Skin epidermis (tissue), 12 donors: ENCODE measurements around the gene CEP70.
A peak's percentile ranks its signal among the peaks of the same experiment; 100 is the strongest.
"Not testable (repeated sequence)": the region's sequence is repeated elsewhere in the genome, so short reads cannot be mapped to it uniquely, and the experiment has no call there.

Source experiments
- H3K27ac ChIP-seq, 21 experiments: fragments of 200-600 bp; sonication (generic) in 11 of 21; one replicate each; pipeline ENCODE4 v1.5.0; 2020; ENCODE audit warnings: mild to moderate bottlenecking in 3 of 21, inconsistent platforms in 2 of 21, moderate library complexity in 2 of 21
- H3K4me3 ChIP-seq, 7 experiments: fragments of 200-600 bp; sonication (generic) in 2 of 7; one replicate each; pipeline ENCODE4 v1.5.0; 2020; ENCODE audit warnings: inconsistent platforms in 2 of 7, mild to moderate bottlenecking in 2 of 7, moderate library complexity in 1 of 7

CEP70 gene

GRCh38 chr3:138594150-138594934 lies at the start of gene CEP70:
CEP70 (minus strand) TSS chr3:138594260; CDS start chr3:138572927, 21,333 bp downstream.
- H3K27ac ChIP-seq = peak within 1 kb of the TSS in 20 of 21 experiments; percentile 10 to 91 (median 78)
- peak within 1 kb of the TSS; percentile 43 to 71 (median 52) for H3K4me3 ChIP-seq

GRCh38 chr3:138642927-138643253 lies 48.8 kb upstream of the CEP70 start:
- Histone ChIP-seq H3K4me3 (no peak overlapping the region), H3K27ac (no peak overlapping the region)

- Histone ChIP-seq H3K4me3 (no peak overlapping the region), H3K27ac (no peak overlapping the region)
These were observed 48.3 kb upstream of the CEP70 start for GRCh38 chr3:138642226-138642926.

- Histone ChIP-seq H3K27ac (no peak overlapping the region), H3K4me3 (no peak overlapping the region)
These were observed 46.5 kb upstream of the CEP70 start for GRCh38 chr3:138640537-138640936.

GRCh38 chr3:138638641-138639040 lies 44.6 kb upstream of the CEP70 start:
- H3K4me3 ChIP-seq = no peak overlapping the region
- H3K27ac ChIP-seq = no peak overlapping the region

GRCh38 chr3:138629526-138629925 lies 35.5 kb upstream of the CEP70 start:
- Histone ChIP-seq H3K4me3 (no peak overlapping the region), H3K27ac (no peak overlapping the region)

- Histone ChIP-seq H3K4me3 (no peak overlapping the region), H3K27ac (peak overlapping the region in 1 of 21 experiments; percentile 14)
These were observed 31.8 kb upstream of the CEP70 start for GRCh38 chr3:138625707-138626365.

GRCh38 chr3:138624518-138624917 lies 30.5 kb upstream of the CEP70 start:
- no peak overlapping the region for H3K4me3 ChIP-seq
- H3K27ac ChIP-seq = no peak overlapping the region

- H3K4me3 ChIP-seq = no peak overlapping the region
- H3K27ac ChIP-seq = no peak overlapping the region
These were observed 26.4 kb upstream of the CEP70 start for GRCh38 chr3:138620431-138620830.

GRCh38 chr3:138615462-138615861 lies 21.4 kb upstream of the CEP70 start:
- H3K27ac ChIP-seq = no peak overlapping the region

GRCh38 chr3:138609898-138610266 lies 15.8 kb upstream of the CEP70 start:
- peak overlapping the region in 2 of 7 experiments; percentile 66 to 76 for H3K4me3 ChIP-seq
- peak overlapping the region in 13 of 21 experiments; percentile 88 to 99 (median 96) for H3K27ac ChIP-seq

More at GRCh38 chr3:138615462-138615861, 21.4 kb upstream of the CEP70 start:
- H3K4me3 ChIP-seq = no peak overlapping the region

- H3K27ac ChIP-seq = peak within 1 kb of the TSS; percentile 88 to 99 (median 96)
These were observed 14.5 kb upstream of the CEP70 start, which contains the start of gene FAIM for GRCh38 chr3:138608322-138609135. FAIM (plus strand) TSS chr3:138608771; CDS start chr3:138619727, 10,956 bp downstream.

GRCh38 chr3:138604106-138604595 lies 10.1 kb upstream of the CEP70 start:
- not testable (repeated sequence) for H3K27ac ChIP-seq

More at GRCh38 chr3:138608322-138609135, 14.5 kb upstream of the CEP70 start, which contains the start of gene FAIM:
- H3K4me3 ChIP-seq = peak within 1 kb of the TSS; percentile 50 to 77 (median 66)

GRCh38 chr3:138601661-138602060 lies 7.6 kb upstream of the CEP70 start:
- H3K4me3 ChIP-seq, H3K27ac ChIP-seq: not testable (repeated sequence)

More at GRCh38 chr3:138604106-138604595, 10.1 kb upstream of the CEP70 start:
- not testable (repeated sequence) for H3K4me3 ChIP-seq

GRCh38 chr3:138600100-138600745 lies 6.2 kb upstream of the CEP70 start:
- Histone ChIP-seq H3K4me3 (no peak overlapping the region), H3K27ac (peak overlapping the region in 2 of 21 experiments; percentile 7 to 21)

GRCh38 chr3:138598534-138598933 lies 4.5 kb upstream of the CEP70 start:
- H3K27ac ChIP-seq = no peak overlapping the region
- no peak overlapping the region for H3K4me3 ChIP-seq

GRCh38 chr3:138597186-138597976 lies 3.3 kb upstream of the CEP70 start:
- not testable (repeated sequence) for H3K27ac ChIP-seq, H3K4me3 ChIP-seq
